ENCODE measurements around the gene EHMT1. TPM values are rescaled to one million over a fixed set of nuclear protein-coding genes. Genes with fewer than 3 reads are reported as not detected.

The EHMT1 gene
- total and polyA plus RNA-seq, 2 of the 8 experiments (the other 6 are each of a cell fraction or from before 2014, with no cell fraction given), result 95.7 to 163 TPM

GRCh38 chr9:137665226-137665625, 46.4 kb downstream of the EHMT1 start:
- peaks cover 12% of the 10 kb centered on the region for H3K79me1 ChIP-seq (ENCODE audit: low read depth, low read length)
- H2BK12ac ChIP-seq (ENCODE audit: low read depth, low read length), result peak overlapping the region; percentile 92
- peaks cover 0 to 2% (median 0%) of the 10 kb centered on the region in 4 experiments; a peak in 1 of 8 replicates for H3K36me3 ChIP-seq (ENCODE audit: control insufficient read depth in 2 of 4, insufficient read depth in 4 of 4, low read length in 3 of 4)
- H4K5ac ChIP-seq (ENCODE audit: insufficient read length, low read depth, low read length), result peak overlapping the region; percentile 13
- H2BK20ac ChIP-seq (ENCODE audit: low read length), result peak overlapping the region; percentile 88; the same call in 1 of the 2 replicates
- H3K27me3 ChIP-seq (replicated peaks in 1 of 4; ENCODE audit: control insufficient read depth in 3 of 4, extremely low read depth in 1 of 4, insufficient read depth in 3 of 4, low read length in 3 of 4), result no peaks in the 10 kb centered on the region
- H4K8ac ChIP-seq (ENCODE audit: extremely low read depth, insufficient read depth, low read length), result peak overlapping the region; percentile 4; the same call in 1 of the 2 replicates
- peak overlapping the region; percentile 93 for H3K18ac ChIP-seq (ENCODE audit: extremely low read depth, low read length)
- H3K23me2 ChIP-seq (ENCODE audit: low read depth, low read length), result peaks cover 9% of the 10 kb centered on the region; the same call in 1 of the 2 replicates
- H3K4me3 ChIP-seq (ENCODE audit: extremely low read depth in 1 of 4, insufficient read depth in 2 of 4, low read depth in 3 of 4, low read length in 4 of 4), result no peak overlapping the region
- H3K27ac ChIP-seq (ENCODE audit: low read depth, low read length), result peak overlapping the region; percentile 87
- no peak overlapping the region for H3K14ac ChIP-seq (ENCODE audit: insufficient read length)
- peak overlapping the region; percentile 3 for H2BK120ac ChIP-seq (replicated peaks; ENCODE audit: low read depth, low read length)
- peak overlapping the region; percentile 98 for H2BK5ac ChIP-seq (ENCODE audit: low read depth, low read length)
- H2AK5ac ChIP-seq (ENCODE audit: low read depth, low read length), result peak overlapping the region; percentile 14; the same call in 1 of the 2 replicates
- no peak overlapping the region for H3K23ac ChIP-seq (ENCODE audit: insufficient read length)
- no peak for DNase-seq (ENCODE audit: low read depth in 1 of 2, low spot score in 2 of 2)
- peaks cover 0 to 2% of the 10 kb centered on the region in 2 experiments for H4K20me1 ChIP-seq (replicated peaks in 1 of 2; ENCODE audit: control insufficient read depth in 1 of 2, insufficient read depth in 2 of 2, low read length in 2 of 2)
- no peak overlapping the region for H2AFZ ChIP-seq (ENCODE audit: low read length)
- no peak overlapping the region for H2BK15ac ChIP-seq (ENCODE audit: low read length)
- H3K4me2 ChIP-seq (ENCODE audit: insufficient read depth in 1 of 2, low read depth in 2 of 2, low read length in 2 of 2), result peak overlapping the region in 1 of 2 experiments; percentile 91; a peak in 2 of 4 replicates
- CTCF ChIA-PET (ENCODE audit: partially characterized antibody), result interaction anchor here (0.7 to 3.1 kb wide), 16 partner anchors 9 to 108 kb away, joined by 3 to 11 read pairs (median 3); no protein-coding TSS in a partner anchor
- no peak overlapping the region for H3K56ac ChIP-seq (replicated peaks; ENCODE audit: insufficient read length, low read depth, low read length)
- no peak overlapping the region for H3K4ac ChIP-seq (replicated peaks; ENCODE audit: insufficient read length, low read depth, low read length)
- TF ChIP-seq POLR2A (IDR thresholded peaks at IDR 0.05; ENCODE audit: control extremely low read depth in 1 of 2, low read depth in 2 of 2, low read length in 2 of 2), result no peak
- H3K4me1 ChIP-seq (replicated peaks in 1 of 4; ENCODE audit: control insufficient read depth in 3 of 4, insufficient read depth in 4 of 4, low read length in 3 of 4), result peaks cover 26 to 54% (median 38%) of the 10 kb centered on the region in 4 experiments
- WGBS, 2 experiments (ENCODE audit: extremely low coverage in 1 of 2, insufficient coverage in 1 of 2, insufficient read length in 1 of 2, insufficient replicate concordance in 2 of 2, low coverage in 1 of 2, low lambda C conversion rate in 2 of 2, missing lambda C conversion rate in 1 of 2), result 88% methylated on average over 7 of the region's 7 CpGs; no CpG with 5 or more reads in 1 of the 2 experiments
- peak overlapping the region in 1 of 4 experiments; percentile 10; a peak in 3 of 7 replicates for H3K9ac ChIP-seq (replicated peaks in 1 of 4; ENCODE audit: extremely low read depth in 1 of 4, low read depth in 3 of 4, low read length in 3 of 4)
- peaks cover 8 to 91% of the 10 kb centered on the region in 2 experiments for H3K79me2 ChIP-seq (ENCODE audit: control insufficient read depth in 1 of 2, insufficient read depth in 2 of 2, low read length in 2 of 2)
- no peaks in the 10 kb centered on the region for H3K9me3 ChIP-seq (ENCODE audit: insufficient read depth in 2 of 2, low read depth in 1 of 2, low read length in 1 of 2)
- peak overlapping the region; percentile 40 for H4K91ac ChIP-seq (replicated peaks; ENCODE audit: insufficient read length, low read length)
- POLR2A ChIA-PET (ENCODE audit: partially characterized antibody), result interaction anchor here (0.8 to 4.3 kb wide), 12 partner anchors 9 to 252 kb away, joined by 3 to 26 read pairs (median 4); partner anchors contain the start of gene EHMT1
- FAIRE-seq, result no peak

Data from H1 (cell line).